Neural progenitor cell (in vitro differentiated cells): ENCODE data around the gene PCBD2. TPM values are rescaled to one million over a fixed set of nuclear protein-coding genes. Genes with fewer than 3 reads are reported as not detected.
A peak's percentile ranks its signal among the peaks of the same experiment; 100 is the strongest.
"Not testable (repeated sequence)": the region's sequence is repeated elsewhere in the genome, so short reads cannot be mapped to it uniquely, and the experiment has no call there.

Source experiments
- DNase-seq: peaks from one replicate; pipeline ENCODE4 v3.0.0-alpha.2; 2016; ENCODE audit warnings: low spot score
- H2AFZ ChIP-seq: fragments of 200-600 bp; sonication (generic); replicated peaks from 2 replicates; pipeline ENCODE4 v1.6.1; 2016; ENCODE audit warnings: antibody characterized with exemption
- H3F3A ChIP-seq: fragments of 200-600 bp; sonication (generic); 2 replicates; pipeline ENCODE4 v1.6.1; 2016; ENCODE audit warnings: antibody characterized with exemption, low read depth
- H3K27ac ChIP-seq: fragments of 200-600 bp; sonication (generic); 2 replicates; pipeline ENCODE4 v1.5.1; 2016; ENCODE audit warnings: mild to moderate bottlenecking
- H3K27me3 ChIP-seq: fragments of 200-600 bp; sonication (generic); 2 replicates; pipeline ENCODE4 v1.6.1; 2016; ENCODE audit warnings: mild to moderate bottlenecking, moderate library complexity
- H3K36me3 ChIP-seq: fragments of 200-600 bp; sonication (generic); 2 replicates; pipeline ENCODE4 v1.5.1; 2016
- H3K4me1 ChIP-seq: fragments of 200-600 bp; sonication (generic); 2 replicates; pipeline ENCODE4 v1.6.1; 2016; ENCODE audit warnings: mixed run types
- H3K4me2 ChIP-seq: fragments of 200-600 bp; sonication (generic); 2 replicates; pipeline ENCODE4 v1.6.1; 2016
- H3K4me3 ChIP-seq: fragments of 200-600 bp; sonication (generic); 2 replicates; pipeline ENCODE4 v1.5.1; 2016
- H3K79me2 ChIP-seq: fragments of 200-600 bp; sonication (generic); 2 replicates; pipeline ENCODE4 v1.6.1; 2016; ENCODE audit warnings: low read depth
- H3K9ac ChIP-seq: fragments of 200-600 bp; sonication (generic); 2 replicates; pipeline ENCODE4 v1.6.1; 2016
- H3K9me3 ChIP-seq: fragments of 200-600 bp; sonication (generic); 2 replicates; pipeline ENCODE4 v1.5.1; 2016; ENCODE audit warnings: low read depth
- H4K20me1 ChIP-seq: fragments of 200-600 bp; sonication (generic); 2 replicates; pipeline ENCODE4 v1.6.1; 2016; ENCODE audit warnings: low read depth
- H3K27ac Mint-ChIP-seq: 3 replicates; pipeline ENCODE4 v1.8.0; 2021; ENCODE audit warnings: mixed read lengths
- H3K27me3 Mint-ChIP-seq: 2 replicates; pipeline ENCODE4 v1.8.0; 2022; ENCODE audit warnings: low read depth, mild to moderate bottlenecking, inconsistent platforms, moderate library complexity, mixed read lengths; ENCODE audit not compliant: insufficient read depth
- H3K36me3 Mint-ChIP-seq: 3 replicates; pipeline ENCODE4 v1.8.0; 2021; ENCODE audit warnings: mixed read lengths
- H3K4me1 Mint-ChIP-seq: 3 replicates; pipeline ENCODE4 v1.8.0; 2021; ENCODE audit warnings: mixed read lengths
- H3K4me3 Mint-ChIP-seq: 3 replicates; pipeline ENCODE4 v1.8.0; 2021; ENCODE audit warnings: mild to moderate bottlenecking, moderate library complexity, mixed read lengths
- H3K9me3 Mint-ChIP-seq: 3 replicates; pipeline ENCODE4 v1.8.0; 2020; ENCODE audit warnings: mixed read lengths
- EZH2 ChIP-seq: fragments of 200-600 bp; sonication (generic); IDR thresholded peaks from 2 replicates; pipeline ENCODE4 v1.6.1; 2017; ENCODE audit warnings: antibody characterized with exemption, mild to moderate bottlenecking, moderate library complexity
- EZH2phosphoT487 ChIP-seq: fragments of 200-600 bp; sonication (generic); IDR thresholded peaks from 2 replicates; pipeline ENCODE4 v1.6.1; 2017; ENCODE audit warnings: antibody characterized with exemption
- total RNA-seq: library from RNA; depleted of rRNA; stranded (reverse); fragments of >200 nt; gene quantifications from 2 replicates; pipeline ENCODE4 v1.2.3, GENCODE V29; 2015; ENCODE audit warnings: low replicate concordance
- TF ChIP-seq, protein P1 (sequence below): fragments of 200-600 bp; sonication (generic); IDR thresholded peaks from 2 replicates; pipeline ENCODE4 v1.5.1; 2017; ENCODE audit warnings: antibody characterized with exemption, mild to moderate bottlenecking

The PCBD2 gene
- total RNA-seq, 1 donor from 2014 or later, result 5.0 TPM

DNA sequence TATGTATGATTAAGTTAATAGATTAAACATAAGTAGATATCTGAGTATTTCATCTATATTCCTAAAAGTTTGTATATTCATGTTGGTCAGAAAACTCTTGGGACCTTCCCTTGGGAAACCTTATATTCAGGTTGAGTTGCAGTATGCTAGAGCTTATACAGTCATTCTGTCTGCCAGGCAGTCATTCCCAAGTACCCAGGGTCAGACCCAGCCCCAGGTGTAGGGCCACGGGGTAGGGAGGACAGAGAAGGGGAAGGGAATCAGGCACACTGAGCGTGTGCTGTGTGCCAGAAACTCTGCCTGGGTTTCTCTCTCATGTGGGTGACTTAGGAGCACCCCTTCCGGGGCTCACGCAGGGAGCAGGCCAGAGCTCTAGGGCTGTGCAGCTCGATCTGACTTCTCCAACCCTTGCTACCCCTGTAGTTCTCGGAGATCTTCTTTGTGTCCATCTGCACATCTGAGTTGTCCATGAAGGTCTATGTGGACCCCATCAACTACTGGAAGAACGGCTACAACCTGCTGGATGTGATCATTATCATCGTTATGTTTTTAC, 91.0 kb downstream of the PCBD2 start:
- no peak overlapping the region for H3K4me2 ChIP-seq
- TF ChIP-seq, protein P1, sequence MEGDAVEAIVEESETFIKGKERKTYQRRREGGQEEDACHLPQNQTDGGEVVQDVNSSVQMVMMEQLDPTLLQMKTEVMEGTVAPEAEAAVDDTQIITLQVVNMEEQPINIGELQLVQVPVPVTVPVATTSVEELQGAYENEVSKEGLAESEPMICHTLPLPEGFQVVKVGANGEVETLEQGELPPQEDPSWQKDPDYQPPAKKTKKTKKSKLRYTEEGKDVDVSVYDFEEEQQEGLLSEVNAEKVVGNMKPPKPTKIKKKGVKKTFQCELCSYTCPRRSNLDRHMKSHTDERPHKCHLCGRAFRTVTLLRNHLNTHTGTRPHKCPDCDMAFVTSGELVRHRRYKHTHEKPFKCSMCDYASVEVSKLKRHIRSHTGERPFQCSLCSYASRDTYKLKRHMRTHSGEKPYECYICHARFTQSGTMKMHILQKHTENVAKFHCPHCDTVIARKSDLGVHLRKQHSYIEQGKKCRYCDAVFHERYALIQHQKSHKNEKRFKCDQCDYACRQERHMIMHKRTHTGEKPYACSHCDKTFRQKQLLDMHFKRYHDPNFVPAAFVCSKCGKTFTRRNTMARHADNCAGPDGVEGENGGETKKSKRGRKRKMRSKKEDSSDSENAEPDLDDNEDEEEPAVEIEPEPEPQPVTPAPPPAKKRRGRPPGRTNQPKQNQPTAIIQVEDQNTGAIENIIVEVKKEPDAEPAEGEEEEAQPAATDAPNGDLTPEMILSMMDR, result no peak
- TF ChIP-seq EZH2 (no peak), EZH2phosphoT487 (no peak)
- peaks cover 8% of the 10 kb centered on the region for H3K27me3 Mint-ChIP-seq
- H2AFZ ChIP-seq, result no peak overlapping the region
- no peak overlapping the region for H3K27ac Mint-ChIP-seq
- H3K4me3 ChIP-seq, result no peak overlapping the region
- H3K4me1 ChIP-seq, result no peaks in the 10 kb centered on the region
- H3K36me3 ChIP-seq, result no peaks in the 10 kb centered on the region
- no peaks in the 10 kb centered on the region for H3K4me1 Mint-ChIP-seq
- H3K9ac ChIP-seq, result no peak overlapping the region
- H3K27ac ChIP-seq, result no peak overlapping the region
- no peak overlapping the region for H3K4me3 Mint-ChIP-seq
- no peaks in the 10 kb centered on the region for H3K27me3 ChIP-seq
- DNase-seq, result no peak
- H3K9me3 Mint-ChIP-seq, result peaks cover 6% of the 10 kb centered on the region
- H3K79me2 ChIP-seq, result no peaks in the 10 kb centered on the region
- H4K20me1 ChIP-seq, result no peaks in the 10 kb centered on the region
- peaks cover 2% of the 10 kb centered on the region for H3K36me3 Mint-ChIP-seq
- no peaks in the 10 kb centered on the region for H3K9me3 ChIP-seq
- H3F3A ChIP-seq, result no peaks in the 10 kb centered on the region

DNA sequence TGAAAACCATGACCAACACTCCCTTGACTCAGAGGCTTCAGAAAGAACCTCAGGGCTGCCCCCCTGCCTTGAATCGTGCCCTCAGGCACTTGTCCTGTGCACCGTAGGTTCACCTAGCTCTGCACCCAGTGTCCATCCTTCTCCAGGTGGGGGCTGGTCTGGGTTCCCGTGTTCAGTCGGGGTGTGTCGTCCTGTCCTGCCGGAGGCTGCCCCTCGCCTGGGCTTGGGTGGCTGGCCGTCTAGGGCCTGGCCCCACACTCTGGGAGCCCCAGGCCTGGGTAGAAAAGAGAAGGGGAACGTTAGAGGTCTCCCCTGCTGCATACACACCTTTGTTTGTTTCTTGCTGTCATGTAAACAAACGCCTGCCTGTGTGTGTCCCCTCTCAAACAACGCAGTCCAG, 92.1 kb downstream of the PCBD2 start:
- Histone ChIP-seq H3K9ac (no peak overlapping the region), H3K4me2 (no peak overlapping the region), H3K79me2 (no peaks in the 10 kb centered on the region), H4K20me1 (no peaks in the 10 kb centered on the region), H3K4me1 (no peaks in the 10 kb centered on the region), H3K36me3 (no peaks in the 10 kb centered on the region), H3K27ac (no peak overlapping the region), H3K9me3 (no peaks in the 10 kb centered on the region), H2AFZ (no peak overlapping the region), H3F3A (no peaks in the 10 kb centered on the region), H3K4me3 (no peak overlapping the region), H3K27me3 (no peaks in the 10 kb centered on the region)
- no peak for DNase-seq
- H3K4me3 Mint-ChIP-seq, result no peak overlapping the region
- H3K27ac Mint-ChIP-seq, result no peak overlapping the region
- H3K4me1 Mint-ChIP-seq, result no peaks in the 10 kb centered on the region
- H3K9me3 Mint-ChIP-seq, result peaks cover 2% of the 10 kb centered on the region
- TF ChIP-seq, protein P1, result no peak
- TF ChIP-seq EZH2 (no peak), EZH2phosphoT487 (no peak)
- peaks cover 8% of the 10 kb centered on the region for H3K27me3 Mint-ChIP-seq
- peaks cover 2% of the 10 kb centered on the region for H3K36me3 Mint-ChIP-seq

DNA sequence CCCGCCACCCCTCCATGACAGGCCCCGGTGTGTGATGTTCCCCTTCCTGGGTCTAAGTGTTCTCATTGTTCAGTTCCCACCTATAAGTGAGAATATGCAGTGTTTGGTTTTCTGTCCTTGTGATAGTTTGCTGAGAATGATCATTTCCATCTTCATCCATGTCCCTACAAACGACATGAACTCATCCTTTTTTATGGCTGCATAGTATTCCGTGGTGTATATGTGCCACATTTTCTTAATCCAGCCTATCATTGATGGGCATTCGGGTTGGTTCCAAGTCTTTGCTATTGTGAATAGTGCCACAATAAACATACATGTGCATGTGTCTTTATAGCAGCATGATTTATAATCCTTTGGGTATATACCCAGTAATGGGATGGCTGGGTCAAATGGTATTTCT, 93.1 kb downstream of the PCBD2 start:
- not testable (repeated sequence) for H3K4me1 Mint-ChIP-seq, H3K4me3 ChIP-seq, H3K36me3 Mint-ChIP-seq, H3K79me2 ChIP-seq, H3K9ac ChIP-seq, H3F3A ChIP-seq, H4K20me1 ChIP-seq, H3K27me3 ChIP-seq, H3K4me3 Mint-ChIP-seq, H3K4me1 ChIP-seq, H3K4me2 ChIP-seq, H2AFZ ChIP-seq, H3K36me3 ChIP-seq, H3K27ac Mint-ChIP-seq, H3K27ac ChIP-seq, DNase-seq, H3K27me3 Mint-ChIP-seq, H3K9me3 Mint-ChIP-seq, H3K9me3 ChIP-seq

DNA sequence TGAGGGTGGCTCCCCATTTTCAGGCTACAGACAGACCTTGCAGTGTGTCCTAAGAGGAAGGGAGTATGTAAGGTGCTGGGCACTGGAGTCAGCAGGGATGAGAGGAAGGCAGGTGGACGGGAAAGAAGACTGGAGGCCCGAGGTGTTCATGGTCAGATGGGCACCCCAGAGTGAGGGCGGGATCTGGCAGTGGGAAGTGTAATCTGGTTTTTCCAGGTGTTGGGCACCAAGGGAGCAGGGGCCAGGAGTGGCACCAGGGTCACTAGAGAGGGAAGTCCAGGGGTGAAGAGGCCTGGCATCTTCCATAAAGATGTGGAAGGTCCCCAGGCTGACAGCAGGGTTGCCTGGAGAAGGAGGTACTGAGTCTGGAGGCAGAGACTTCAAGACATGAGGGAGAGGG, 99.4 kb downstream of the PCBD2 start:
- Histone ChIP-seq H2AFZ (no peak overlapping the region), H3K79me2 (no peaks in the 10 kb centered on the region), H3K27ac (no peak overlapping the region), H3K4me3 (no peak overlapping the region), H3K36me3 (no peaks in the 10 kb centered on the region), H3K9ac (no peak overlapping the region), H3K27me3 (no peaks in the 10 kb centered on the region), H3F3A (no peaks in the 10 kb centered on the region), H3K4me1 (no peaks in the 10 kb centered on the region), H3K9me3 (no peaks in the 10 kb centered on the region), H3K4me2 (no peak overlapping the region), H4K20me1 (no peaks in the 10 kb centered on the region)
- Mint-ChIP-seq H3K27me3 (peaks cover 6% of the 10 kb centered on the region), H3K4me3 (no peak overlapping the region), H3K9me3 (peaks cover 2% of the 10 kb centered on the region), H3K27ac (peak overlapping the region; percentile 44), H3K4me1 (no peaks in the 10 kb centered on the region), H3K36me3 (peaks cover 2% of the 10 kb centered on the region)
- no peak for DNase-seq
- no peak for TF ChIP-seq EZH2phosphoT487
- TF ChIP-seq, protein P1, result no peak
- no peak for TF ChIP-seq EZH2
